ENCODE measurements around the gene USO1.

DNA sequence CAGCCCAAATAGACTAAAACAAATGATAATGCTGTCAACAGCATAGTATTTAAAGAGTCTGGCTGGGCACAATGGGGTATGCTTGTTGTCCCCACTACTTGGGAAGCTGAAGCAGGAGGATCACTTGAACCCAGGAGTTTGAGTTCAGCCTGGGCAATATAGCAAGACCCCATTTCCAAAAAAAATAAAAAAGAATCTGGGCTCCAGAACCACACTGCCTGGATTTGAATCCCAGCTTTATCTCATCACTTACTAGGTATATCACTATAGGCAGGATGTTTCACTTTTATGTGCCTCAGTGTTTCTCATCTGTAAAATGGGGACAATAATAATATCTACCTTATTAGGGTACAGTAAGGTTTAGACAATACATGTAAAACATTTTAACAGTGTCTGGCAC lies 45.9 kb upstream of the USO1 start:
- TF ChIP-seq, protein P1, sequence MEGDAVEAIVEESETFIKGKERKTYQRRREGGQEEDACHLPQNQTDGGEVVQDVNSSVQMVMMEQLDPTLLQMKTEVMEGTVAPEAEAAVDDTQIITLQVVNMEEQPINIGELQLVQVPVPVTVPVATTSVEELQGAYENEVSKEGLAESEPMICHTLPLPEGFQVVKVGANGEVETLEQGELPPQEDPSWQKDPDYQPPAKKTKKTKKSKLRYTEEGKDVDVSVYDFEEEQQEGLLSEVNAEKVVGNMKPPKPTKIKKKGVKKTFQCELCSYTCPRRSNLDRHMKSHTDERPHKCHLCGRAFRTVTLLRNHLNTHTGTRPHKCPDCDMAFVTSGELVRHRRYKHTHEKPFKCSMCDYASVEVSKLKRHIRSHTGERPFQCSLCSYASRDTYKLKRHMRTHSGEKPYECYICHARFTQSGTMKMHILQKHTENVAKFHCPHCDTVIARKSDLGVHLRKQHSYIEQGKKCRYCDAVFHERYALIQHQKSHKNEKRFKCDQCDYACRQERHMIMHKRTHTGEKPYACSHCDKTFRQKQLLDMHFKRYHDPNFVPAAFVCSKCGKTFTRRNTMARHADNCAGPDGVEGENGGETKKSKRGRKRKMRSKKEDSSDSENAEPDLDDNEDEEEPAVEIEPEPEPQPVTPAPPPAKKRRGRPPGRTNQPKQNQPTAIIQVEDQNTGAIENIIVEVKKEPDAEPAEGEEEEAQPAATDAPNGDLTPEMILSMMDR (IDR thresholded peaks at IDR 0.05) = no peak
- no peak for TF ChIP-seq POLR2AphosphoS5 (IDR thresholded peaks at IDR 0.05)

Measured in gastroesophageal sphincter (tissue), 3 donors.